ENCODE results near the gene SMPD4. TPM values are rescaled to one million over a fixed set of nuclear protein-coding genes. Genes with fewer than 3 reads are reported as not detected.
A peak's percentile ranks its signal among the peaks of the same experiment; 100 is the strongest.
"Not testable (repeated sequence)": the region's sequence is repeated elsewhere in the genome, so short reads cannot be mapped to it uniquely, and the experiment has no call there.

SMPD4 gene
- total RNA-seq, 4 donors from 2014 or later, result 34.1 to 74.6 (median 59.0) TPM

DNA sequence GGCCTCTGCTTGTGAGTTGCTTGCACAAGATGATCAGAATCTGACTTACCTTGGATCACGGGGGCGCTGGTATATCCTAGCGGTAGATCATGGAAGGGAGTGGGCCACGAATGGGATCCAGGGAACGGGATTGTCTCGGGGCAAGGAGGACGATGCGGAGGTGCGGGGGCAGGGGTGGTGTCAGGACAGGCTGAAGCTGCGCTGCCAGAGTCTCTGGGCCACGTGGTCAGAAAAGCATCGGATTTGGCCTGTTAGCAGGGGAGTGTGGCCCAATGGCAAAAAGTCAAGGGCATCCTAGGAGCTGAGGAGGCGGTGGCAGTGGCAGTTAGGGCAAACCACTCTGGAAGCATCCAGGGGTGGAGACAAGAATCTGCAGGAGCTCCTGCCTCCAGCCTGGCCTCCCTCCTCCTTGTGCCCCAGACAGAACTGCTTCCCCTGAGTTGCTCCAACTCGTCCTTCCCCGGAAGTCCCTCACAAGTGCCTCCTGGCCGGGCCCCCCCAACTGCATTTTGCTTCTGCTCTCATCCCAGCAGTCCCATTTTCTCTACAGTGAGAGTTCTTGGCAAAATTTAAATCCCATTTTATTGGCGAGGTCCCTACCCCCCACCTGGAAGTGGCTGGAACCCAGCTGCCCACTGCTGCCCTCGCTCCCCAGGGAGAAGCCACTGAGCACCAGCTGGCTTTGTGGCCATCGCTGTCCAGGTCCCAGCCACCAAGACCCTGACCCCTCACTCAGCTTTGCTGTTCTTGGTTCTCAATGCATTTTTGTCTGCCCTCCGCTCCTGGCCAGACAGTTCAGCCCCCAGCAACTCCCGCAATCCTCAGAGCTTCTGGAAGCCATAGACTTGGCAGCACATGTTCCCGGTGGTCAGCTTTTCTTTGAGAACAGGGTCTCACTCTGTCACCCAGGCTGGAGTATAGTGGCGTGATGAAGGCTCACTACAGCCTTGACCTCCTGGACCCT lies 30.9 kb downstream of the SMPD4 start:
- no peak for DNase-seq
- Histone ChIP-seq H3K4me3 (replicated peaks in 1 of 3) (no peak overlapping the region), H3K27ac (no peak overlapping the region), H3K4me1 (peaks cover under 1 to 2% of the 10 kb centered on the region in 2 donors), H3K9me3 (no peaks in the 10 kb centered on the region), H3K27me3 (no peaks in the 10 kb centered on the region), H3K36me3 (peaks cover 13 to 19% of the 10 kb centered on the region in 2 donors)
- TF ChIP-seq CTCF (IDR thresholded peaks at IDR 0.05), result no peak
- no peak for TF ChIP-seq POLR2A (IDR thresholded peaks at IDR 0.05)
- intact Hi-C loops (cut with DNase I), result no loop called here
- WGBS, 2 donors, result 91 to 95% methylated on average over 23 of the region's 23 CpGs

DNA sequence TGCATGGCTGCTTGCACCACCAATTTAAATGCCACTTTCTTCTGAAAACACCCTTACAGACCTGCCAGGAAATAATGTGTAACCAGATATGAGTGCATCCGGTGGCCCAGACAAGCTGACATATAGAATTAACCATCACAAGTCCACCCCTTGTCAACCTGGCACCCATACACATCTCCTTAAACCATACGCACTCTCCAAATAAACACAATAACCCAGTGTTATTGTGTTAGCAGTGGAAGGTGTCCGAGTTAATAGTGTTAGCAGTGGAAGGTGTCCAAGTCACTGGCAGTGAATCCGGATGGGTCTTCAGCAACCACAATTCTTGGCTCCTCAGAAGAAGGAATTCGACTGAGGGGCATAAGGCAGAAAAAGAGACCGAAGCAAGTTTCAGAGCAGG lies 32.9 kb downstream of the SMPD4 start:
- H3K27me3 ChIP-seq; H3K27ac ChIP-seq; H3K9me3 ChIP-seq; H3K4me1 ChIP-seq; H3K4me3 ChIP-seq (replicated peaks in 1 of 3); DNase-seq; intact Hi-C loops (cut with DNase I): not testable (repeated sequence)
- peaks cover 13 to 15% of the 10 kb centered on the region in 2 donors for H3K36me3 ChIP-seq
- WGBS, 2 donors, result 32 to 34% methylated on average over 6 of the region's 6 CpGs

- WGBS, 2 donors, result 11 to 15% methylated on average over 12 to 17 of the region's 30 CpGs
- H3K36me3 ChIP-seq; H3K4me1 ChIP-seq; H3K27me3 ChIP-seq; H3K9me3 ChIP-seq; intact Hi-C loops (cut with DNase I): not testable (repeated sequence)
- Histone ChIP-seq H3K27ac (peak within 1 kb of the TSS in 1 of 3 donors; percentile 49), H3K4me3 (replicated peaks in 1 of 3) (peak within 1 kb of the TSS in 1 of 3 donors; percentile 12)
- peak in 1 of 2 donors; percentile 41 for TF ChIP-seq POLR2A (IDR thresholded peaks at IDR 0.05)
- peak; percentile 74 to 78 for DNase-seq
Observed at GRCh38 chr2:130145006-130145414, 36.4 kb downstream of the SMPD4 start, which contains the start of gene CCDC74B. Gene CCDC74B, minus strand, starts transcription at chr2:130145112. Its CDS starts 116 bp downstream, at chr2:130144996.

- H3K9me3 ChIP-seq; H3K36me3 ChIP-seq; H3K27ac ChIP-seq; intact Hi-C loops (cut with DNase I); H3K4me1 ChIP-seq; H3K27me3 ChIP-seq; DNase-seq: not testable (repeated sequence)
- 41 to 60% methylated on average over 17 to 20 of the region's 28 CpGs for WGBS, 2 donors
- peak overlapping the region in 1 of 3 donors; percentile 4 for H3K4me3 ChIP-seq (replicated peaks in 1 of 3)
Observed at GRCh38 chr2:130143266-130144039, 37.9 kb downstream of the SMPD4 start.

- H3K4me1 ChIP-seq; H3K27me3 ChIP-seq; H3K9me3 ChIP-seq; H3K4me3 ChIP-seq (replicated peaks in 1 of 3); H3K27ac ChIP-seq; H3K36me3 ChIP-seq; intact Hi-C loops (cut with DNase I); DNase-seq: not testable (repeated sequence)
- WGBS, 2 donors, result 81 to 85% methylated on average over 4 to 8 of the region's 13 CpGs
Observed at GRCh38 chr2:130142396-130143265, 38.8 kb downstream of the SMPD4 start.

DNA sequence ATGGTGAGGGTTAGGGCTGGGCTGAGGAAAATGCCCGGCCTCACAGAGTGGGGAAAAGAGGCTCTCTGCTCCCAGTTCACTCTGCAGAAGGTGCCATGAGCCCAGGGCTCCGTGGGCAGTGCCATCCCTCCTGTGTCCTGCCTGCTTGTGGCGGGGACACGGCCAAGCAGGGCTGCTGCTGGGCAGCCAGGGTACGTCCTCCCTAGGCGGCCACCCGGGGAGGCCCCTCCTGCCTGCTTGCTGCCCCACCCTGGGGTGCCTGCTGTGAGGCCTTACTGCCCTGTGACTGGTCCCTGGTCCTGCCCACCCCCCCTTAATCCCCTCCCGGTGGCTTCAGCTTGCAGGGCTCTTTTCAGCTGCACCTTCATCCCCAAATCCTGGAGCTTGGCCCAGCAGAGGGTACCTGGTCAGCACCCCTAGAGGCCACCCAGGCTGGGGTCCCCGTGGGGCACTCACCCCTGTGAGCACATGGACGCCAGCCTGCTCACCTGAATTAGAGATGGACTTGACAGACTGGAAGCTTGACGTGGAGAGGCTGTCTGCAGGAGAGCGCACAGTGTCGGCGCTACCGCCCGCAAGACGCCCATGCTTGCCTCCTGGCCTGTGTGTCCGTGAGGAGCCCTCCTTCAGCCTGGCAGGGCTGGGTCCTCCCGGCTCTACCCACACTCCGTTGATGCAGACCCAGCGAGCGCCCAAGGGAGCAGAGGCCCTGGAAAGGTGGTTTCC lies 39.6 kb downstream of the SMPD4 start:
- H3K9me3 ChIP-seq; H3K27ac ChIP-seq; H3K27me3 ChIP-seq; H3K4me3 ChIP-seq (replicated peaks in 1 of 3); H3K36me3 ChIP-seq; H3K4me1 ChIP-seq; intact Hi-C loops (cut with DNase I); DNase-seq: not testable (repeated sequence)
- 90 to 100% methylated on average over 2 to 6 of the region's 22 CpGs for WGBS, 2 donors

DNA sequence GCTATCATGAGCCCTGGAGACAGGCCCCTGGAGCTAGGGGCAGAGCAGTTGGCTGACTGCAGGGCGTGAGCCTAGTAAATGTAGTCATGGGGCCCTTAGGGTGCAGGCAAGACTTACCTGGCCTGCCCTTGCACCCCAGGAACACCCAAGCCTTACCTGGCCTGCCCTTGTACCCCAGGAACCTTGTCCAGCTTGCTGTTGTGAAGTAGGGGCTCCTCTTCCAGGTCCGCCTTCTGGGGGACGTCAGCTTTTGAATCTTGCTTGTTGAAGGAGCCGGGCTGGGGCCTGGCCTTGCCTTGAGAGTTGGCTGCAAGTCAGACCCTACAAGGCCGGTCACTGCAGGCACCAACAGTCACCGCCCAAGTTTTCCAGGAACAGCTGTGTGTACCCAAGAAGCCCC lies 40.4 kb downstream of the SMPD4 start:
- H3K9me3 ChIP-seq; H3K27me3 ChIP-seq; H3K4me3 ChIP-seq (replicated peaks in 1 of 3); H3K36me3 ChIP-seq; DNase-seq; intact Hi-C loops (cut with DNase I); H3K27ac ChIP-seq; H3K4me1 ChIP-seq: not testable (repeated sequence)
- WGBS, 2 donors, result 94% methylated on average over 3 of the region's 6 CpGs; no CpG with 5 or more reads in 1 of the 2 donors

DNA sequence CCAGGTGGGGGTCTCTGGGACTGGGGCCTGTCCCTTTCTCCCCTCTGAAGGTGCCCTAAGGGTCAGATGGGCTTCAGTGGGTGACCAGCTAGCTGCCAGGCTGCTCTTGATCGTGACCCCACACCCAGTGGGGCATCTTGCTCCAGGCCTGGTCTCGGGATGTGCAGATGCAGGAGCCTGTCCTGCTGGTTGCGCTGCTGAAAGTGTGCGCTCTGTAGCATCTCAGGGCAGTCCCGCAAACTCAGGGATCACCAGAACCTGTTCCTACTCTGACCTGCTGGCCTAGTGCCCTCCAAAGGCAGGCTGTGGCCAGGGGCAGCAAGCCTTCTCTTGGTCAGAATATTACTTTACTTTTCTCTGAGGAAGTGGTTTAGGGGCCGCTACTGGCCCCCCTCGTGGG lies 40.9 kb downstream of the SMPD4 start:
- H3K9me3 ChIP-seq; H3K36me3 ChIP-seq; H3K27me3 ChIP-seq; intact Hi-C loops (cut with DNase I); H3K4me1 ChIP-seq; H3K4me3 ChIP-seq (replicated peaks in 1 of 3); DNase-seq; H3K27ac ChIP-seq: not testable (repeated sequence)
- 100% methylated on average over 2 of the region's 7 CpGs; no CpG with 5 or more reads in 1 of the 2 donors for whole genome bisulfite sequencing, 2 donors

- intact Hi-C loops (cut with DNase I); DNase-seq: not testable (repeated sequence)
Observed at GRCh38 chr2:130139331-130140280, 41.8 kb downstream of the SMPD4 start.

More at GRCh38 chr2:130139331-130140280, 41.8 kb downstream of the SMPD4 start:
- not testable (repeated sequence) for H3K4me1 ChIP-seq; H3K4me3 ChIP-seq (replicated peaks in 1 of 3); H3K36me3 ChIP-seq; H3K27ac ChIP-seq; H3K27me3 ChIP-seq; H3K9me3 ChIP-seq
- 89 to 94% methylated on average over 18 to 26 of the region's 30 CpGs for WGBS, 2 donors

Data from thyroid gland (tissue), 4 donors.